HG02798 (cell line): ENCODE measurements around the gene OGFOD3.
"Not testable (repeated sequence)": the region's sequence is repeated elsewhere in the genome, so short reads cannot be mapped to it uniquely, and the experiment has no call there.

Experiments used
- ATAC-seq: cut with Tn5 transposase; IDR thresholded peaks from one replicate; pipeline ENCODE4 v1.9.1; 2021; ENCODE audit warnings: mild to moderate bottlenecking; ENCODE audit not compliant: unreplicated experiment, poor library complexity

Gene OGFOD3

DNA sequence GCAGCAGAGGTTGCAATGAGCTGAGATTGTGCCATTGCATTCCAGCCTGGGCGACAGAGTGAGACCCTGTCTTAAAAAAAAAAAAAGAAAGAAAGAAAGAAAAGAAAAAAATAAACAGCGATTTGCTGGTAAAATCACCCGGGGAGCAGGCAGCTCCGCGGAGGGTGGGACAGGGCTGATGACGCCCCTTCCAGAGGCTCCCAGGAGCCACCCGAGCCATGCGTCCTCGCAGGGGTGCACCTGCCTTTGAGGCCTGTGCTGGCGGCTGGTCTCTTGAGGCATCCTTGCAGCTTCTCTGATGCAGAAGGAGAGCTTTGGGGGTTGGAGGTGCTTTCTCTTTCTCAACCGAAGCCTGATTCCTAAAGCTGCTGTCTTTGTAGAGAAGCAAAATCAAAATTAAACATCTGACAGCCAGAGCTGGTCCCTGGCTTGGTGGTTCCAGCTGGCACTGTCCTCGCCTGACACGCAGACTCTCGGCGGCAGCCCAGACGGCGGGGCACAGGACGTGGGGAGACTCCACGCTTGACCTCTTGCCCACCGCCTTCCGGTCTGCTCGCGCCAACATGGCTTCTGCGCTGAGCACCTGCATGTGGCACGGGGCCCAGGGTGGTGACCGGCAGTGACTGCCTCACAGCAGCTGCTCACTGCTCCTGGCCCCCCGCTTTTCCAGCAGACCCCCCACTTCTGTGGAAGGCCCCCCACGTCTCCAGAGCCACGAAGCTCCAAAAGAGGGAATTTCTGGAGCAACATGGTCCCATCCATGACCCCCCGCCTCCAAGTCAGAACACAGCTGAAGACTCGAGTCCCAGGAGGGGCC lies 40.3 kb downstream of the OGFOD3 start:
- no peak for ATAC-seq

DNA sequence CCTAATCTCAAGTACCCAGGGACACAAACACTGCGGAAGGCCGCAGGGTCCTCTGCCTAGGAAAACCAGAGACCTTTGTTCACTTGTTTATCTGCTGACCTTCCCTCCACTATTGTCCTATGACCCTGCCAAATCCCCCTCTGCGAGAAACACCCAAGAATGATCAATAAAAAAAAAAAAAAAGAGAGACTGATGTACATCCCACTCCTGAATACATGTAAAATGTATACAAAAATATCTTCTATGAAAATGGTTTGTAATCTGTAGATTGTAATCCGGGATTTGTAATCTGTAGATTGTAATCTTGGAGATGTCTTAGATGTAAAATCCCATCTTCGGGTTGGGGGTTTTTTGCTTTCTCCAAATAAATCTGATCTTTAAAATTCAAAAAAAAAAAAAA lies 41.1 kb downstream of the OGFOD3 start:
- not testable (repeated sequence) for ATAC-seq

DNA sequence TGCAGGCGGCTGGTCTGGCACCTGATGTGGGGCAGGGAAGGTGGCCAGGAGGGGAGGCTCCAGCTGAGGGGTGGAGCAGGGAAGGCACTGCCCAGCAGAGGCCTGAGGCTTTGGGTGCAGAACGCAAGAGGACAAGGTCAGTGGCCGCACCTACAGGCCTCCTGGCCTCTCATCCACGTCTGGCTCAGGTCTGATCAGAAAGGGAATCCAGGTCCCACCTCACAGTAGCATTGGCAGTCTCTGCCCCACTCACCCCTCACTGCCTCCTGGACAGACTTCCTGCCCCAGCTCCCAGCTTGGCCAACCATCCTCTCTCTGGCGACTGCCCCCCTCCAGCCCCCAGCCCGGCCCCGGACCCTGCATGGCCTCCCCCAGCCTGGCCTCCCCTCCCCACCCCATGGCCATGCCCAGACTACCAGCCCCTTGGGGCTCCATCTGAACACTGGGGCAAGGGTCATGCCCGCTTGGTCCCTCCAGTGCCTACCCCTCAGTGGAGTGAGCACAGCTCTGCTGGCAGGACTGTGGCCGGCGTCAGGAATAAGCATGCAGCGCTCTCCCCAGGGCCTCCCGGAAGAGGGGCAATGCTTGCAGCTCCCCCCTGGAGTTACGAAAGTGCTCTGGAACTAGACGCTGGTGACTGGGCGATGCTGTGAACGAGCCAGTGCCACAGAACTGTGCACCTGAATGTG lies 42.2 kb downstream of the OGFOD3 start:
- no peak for ATAC-seq

DNA sequence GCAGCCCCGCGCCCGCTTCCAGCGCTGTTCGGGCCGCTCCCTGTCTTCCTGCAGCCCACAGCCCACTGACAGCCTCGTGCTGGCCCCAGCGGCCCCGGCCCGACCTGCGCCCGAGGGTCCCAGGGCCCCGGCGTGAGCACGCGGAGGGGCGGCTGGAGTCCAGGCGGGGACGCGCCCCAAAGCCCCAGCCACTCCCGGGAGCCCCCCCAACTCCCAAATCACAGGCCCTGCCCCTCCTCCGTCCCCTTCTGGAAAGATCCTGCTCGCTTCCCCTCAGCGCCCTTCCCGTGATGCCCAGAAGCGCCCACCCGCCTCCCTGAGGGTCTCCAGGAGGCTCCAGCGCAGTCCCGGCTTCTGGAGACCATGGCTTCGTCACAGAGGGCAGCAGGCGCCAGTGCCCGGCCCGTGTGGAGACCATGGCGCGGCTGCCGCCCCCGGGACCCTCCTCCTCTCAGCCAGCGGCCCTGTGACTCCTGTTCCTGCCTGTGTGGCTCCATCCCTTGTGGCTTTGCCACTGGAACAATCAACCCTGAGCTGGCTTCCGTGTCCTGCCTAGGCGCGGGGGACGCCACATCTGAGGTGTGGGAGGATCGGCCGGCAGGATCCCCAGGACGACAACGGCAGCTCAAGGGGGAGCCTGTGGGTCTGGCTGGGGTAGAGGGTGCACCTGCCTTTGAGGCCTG lies 42.9 kb downstream of the OGFOD3 start:
- no peak for ATAC-seq

DNA sequence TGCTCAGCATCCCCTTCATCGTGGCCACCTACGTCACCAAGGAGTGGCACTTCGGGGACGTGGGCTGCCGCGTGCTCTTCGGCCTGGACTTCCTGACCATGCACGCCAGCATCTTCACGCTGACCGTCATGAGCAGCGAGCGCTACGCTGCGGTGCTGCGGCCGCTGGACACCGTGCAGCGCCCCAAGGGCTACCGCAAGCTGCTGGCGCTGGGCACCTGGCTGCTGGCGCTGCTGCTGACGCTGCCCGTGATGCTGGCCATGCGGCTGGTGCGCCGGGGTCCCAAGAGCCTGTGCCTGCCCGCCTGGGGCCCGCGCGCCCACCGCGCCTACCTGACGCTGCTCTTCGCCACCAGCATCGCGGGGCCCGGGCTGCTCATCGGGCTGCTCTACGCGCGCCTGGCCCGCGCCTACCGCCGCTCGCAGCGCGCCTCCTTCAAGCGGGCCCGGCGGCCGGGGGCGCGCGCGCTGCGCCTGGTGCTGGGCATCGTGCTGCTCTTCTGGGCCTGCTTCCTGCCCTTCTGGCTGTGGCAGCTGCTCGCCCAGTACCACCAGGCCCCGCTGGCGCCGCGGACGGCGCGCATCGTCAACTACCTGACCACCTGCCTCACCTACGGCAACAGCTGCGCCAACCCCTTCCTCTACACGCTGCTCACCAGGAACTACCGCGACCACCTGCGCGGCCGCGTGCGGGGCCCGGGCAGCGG lies 43.6 kb downstream of the OGFOD3 start:
- ATAC-seq: no peak

DNA sequence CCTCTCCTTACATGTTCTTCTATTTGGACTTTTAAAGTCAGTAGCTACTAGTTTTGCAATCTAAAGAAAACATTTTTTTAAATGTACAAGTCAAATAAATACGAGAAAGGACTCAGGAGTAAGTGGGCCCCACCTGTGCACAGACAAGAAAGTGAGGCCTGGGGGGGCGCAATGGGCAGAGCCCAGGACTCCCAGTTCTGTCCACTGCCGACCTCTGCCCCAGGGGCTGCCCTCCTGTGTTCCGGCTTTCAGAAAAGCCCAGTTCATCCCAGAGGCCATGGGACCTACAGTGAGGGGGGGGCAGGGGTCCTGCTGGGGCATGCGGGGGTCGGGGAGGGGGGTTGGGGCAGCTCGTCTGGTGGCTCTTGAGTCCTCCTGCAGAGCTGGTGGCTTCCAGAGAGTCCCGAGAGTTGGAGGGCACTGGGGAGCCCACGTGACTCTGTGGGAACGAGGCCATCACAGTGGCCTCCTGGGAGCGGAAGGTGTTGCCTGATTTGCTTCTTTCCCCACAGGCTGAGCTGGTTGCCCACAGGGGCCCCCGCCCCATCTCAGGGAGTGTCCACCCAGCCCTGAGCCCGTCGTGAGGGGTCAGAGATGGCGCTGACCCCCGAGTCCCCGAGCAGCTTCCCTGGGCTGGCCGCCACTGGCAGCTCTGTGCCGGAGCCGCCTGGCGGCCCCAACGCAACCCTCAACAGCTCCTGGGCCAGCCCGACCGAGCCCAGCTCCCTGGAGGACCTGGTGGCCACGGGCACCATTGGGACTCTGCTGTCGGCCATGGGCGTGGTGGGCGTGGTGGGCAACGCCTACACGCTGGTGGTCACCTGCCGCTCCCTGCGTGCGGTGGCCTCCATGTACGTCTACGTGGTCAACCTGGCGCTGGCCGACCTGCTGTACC lies 44.4 kb downstream of the OGFOD3 start:
- ATAC-seq: no peak

DNA sequence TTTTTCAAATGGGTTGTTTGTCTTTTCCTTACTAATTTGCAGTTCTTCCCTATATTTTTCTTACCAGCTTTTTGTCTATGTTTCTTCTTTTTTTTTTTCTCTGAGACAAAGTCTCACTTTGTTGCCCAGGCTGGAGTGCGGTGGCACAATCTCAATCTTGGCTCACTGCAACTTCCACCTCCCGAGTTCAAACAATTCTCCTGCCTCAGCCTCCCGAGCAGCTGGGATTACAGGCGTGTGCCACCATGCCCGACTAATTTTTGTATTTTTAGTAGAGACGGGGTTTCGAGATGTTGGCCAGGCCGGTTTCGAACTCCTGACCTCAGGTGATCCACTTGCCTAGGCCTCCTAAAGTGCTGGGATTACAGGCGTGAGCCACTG lies 45.3 kb downstream of the OGFOD3 start:
- not testable (repeated sequence) for ATAC-seq

DNA sequence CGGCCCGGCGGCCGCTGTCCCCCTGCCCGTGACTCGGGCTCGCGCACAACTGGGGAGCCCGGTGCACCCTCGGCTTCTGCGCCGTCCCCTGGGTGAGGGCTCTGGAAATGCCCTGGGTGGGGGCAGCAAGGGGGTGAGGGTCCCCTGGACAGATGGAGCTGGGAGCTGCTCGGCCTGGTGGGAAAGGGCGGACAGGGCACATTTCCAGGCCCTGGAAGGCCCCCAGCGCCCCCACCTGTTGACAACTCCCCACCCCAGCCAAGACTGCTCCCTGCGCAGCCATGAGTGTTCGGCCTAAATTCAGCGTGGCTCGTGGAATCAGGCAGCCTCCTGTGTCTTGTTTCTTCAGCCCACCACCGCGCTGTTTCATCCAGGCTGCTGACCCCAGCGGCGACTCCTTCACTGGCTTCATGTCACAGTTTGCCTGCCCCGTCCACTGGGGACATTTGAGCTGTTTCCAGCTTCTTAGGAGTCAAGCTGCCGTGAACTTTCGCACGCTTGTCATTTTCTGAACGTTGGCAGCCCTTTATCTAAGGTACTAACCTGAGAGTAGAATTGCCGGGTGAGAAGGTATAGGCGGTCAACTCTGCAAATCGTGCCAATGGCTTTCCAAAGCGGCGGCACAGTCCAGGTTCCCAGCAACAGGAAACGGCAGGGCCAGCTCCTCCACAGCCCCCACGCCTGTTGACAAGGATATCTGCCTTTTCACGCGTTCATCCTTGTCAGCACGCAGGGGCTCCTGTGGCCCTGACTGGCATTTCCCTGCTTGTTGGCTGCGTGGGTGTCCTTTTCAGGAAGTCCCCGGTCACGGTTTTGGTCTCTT lies 45.9 kb downstream of the OGFOD3 start:
- no peak for ATAC-seq

DNA sequence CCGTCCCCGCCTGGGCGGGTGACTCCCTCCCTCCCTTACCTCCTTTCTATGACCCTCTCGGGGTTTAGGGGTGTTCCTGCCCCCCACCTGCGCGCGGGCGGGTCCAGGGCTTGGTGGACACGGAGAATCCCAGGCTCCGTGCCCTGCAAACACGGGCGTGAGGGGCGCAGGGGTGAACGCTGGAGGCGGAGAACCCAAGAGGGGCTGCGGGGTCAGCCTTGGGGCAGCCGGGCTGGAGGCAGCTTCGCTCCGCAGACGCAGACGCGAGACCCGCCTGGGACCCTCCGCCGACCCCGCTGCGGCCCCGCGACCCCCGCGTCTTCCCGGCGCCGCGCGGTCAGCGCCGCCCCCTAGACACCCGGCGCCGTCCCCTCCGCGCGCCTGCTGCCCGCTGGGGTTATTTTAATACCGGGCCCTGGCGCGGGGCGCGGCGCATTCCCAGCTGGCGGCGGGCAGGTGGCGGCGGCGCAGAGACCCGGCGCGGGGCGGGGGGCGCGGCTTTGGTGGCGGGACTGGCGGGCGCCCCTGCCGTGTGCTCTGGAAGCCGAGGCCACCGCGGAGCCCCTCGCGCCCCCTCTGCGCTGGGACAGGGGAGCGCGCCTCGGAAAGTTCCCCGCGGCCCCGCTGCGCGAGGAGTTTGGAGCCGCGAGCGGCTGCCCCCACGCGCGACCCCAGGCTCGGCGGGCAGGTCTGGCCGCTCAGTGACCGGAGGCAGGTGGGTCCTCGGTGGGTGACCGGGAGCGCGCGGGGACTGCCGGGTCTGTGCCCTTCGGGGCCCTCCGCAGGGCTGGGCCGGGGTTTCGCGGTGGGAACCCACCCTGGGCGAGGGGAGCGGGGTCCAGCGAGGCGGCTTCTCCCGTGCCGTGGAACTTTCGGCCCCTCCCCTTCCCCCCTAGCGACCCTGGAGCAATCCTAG lies 46.8 kb downstream of the OGFOD3 start, which contains the start of gene UTS2R:
Gene UTS2R (plus strand): TSS at position 433 of the 916 bp plus-strand sequence. CDS start 2,560 bp downstream, outside the sequence.
- no peak for ATAC-seq

DNA sequence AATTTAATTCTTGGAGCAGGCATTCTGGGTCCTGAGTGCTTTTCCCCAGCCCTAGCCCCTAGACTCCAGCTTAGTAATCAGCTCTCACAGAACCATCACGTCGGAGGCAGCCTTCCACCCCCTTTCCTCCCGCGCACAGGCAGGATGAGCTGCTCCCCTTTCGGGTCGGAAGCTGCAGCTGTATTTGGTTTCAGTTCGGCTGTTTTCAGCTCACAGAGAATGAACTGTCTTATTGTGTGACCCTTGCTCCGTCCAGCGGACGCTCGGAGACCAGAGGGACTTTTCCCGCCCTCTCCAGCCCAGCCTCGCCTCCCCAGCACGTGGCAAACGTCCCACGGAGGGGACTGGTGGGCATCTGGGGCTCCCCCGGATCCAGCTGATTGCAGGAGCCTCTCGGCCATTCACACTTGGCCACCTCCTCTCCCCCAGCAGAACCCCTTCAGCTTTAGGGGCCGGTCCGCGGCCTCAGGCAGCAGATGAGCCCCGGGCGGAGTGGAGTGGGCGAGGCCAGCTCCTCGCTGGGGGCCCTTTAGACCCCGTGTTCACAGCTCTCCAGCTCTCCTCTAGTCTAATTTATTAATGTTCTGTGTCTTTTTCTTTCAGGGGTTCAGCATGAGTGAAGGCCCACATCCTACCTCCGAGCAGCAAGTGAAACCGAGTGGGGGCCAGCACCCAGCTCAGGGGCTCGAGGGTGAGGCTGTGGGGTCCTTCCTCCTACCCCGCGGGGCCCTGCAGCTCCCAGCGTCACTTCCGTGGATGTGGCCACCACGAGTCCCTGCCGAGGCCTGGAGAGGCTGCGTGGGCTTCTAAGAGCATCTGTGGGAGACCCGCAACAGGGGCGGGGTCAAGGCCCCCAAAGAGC lies 47.7 kb downstream of the OGFOD3 start:
- no peak for ATAC-seq

DNA sequence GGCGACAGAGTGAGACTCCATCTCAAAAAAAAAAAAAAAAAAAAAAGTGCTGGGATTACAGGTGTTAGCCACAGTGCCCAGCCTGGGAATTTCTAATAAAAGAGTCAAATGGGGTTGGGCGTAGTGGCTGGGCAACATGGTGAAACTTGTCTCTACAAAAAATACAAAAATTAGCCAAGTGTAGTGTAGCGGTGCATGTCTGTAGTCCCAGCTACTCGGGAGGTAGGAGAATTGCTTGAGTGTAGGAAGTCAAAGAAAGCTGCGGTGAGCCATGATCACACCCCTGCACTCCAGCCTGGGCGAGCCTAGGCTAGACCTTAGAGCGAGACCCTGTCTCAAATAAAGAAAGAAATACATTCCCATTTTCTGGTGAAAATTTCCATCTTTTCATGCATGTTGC lies 49.2 kb downstream of the OGFOD3 start:
- ATAC-seq: no peak

DNA sequence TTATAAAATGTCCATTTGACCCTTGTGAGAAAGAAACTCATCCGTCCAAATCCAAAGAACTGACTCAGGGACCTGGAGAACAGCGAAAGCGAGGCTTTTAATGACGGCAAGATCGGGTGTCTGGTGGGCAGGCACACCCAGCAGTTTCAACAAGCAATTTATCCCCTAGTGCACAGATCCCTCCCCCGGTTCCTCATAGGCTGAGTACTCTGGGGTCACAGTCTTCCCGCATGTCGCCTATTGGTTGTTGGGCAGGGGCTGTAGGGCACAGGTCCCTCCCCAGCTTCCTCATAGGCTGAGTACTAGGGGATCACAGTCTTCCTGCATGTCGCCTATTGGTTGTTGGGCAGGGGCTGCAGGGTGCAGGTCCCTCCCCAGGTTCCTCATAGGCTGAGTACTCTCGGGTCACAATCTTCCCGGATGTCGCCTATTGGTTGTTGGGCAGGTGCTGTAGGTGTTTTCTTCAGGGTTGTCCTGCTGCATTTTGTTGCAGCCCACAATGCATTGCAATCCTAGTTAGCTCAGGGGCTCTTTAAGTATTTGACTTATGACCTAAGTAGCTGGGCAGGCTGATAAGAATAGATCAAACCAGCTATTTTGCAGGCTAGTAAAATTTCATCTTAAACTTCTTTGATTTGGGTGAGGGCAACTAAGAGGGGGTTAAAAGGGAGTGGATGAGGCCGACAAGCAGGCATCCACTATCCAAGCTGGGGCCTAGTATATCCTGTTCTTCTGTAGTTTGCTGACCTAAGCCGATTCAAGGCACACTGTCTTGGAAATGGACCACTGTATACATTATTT lies 50.5 kb downstream of the OGFOD3 start:
- ATAC-seq: no peak

DNA sequence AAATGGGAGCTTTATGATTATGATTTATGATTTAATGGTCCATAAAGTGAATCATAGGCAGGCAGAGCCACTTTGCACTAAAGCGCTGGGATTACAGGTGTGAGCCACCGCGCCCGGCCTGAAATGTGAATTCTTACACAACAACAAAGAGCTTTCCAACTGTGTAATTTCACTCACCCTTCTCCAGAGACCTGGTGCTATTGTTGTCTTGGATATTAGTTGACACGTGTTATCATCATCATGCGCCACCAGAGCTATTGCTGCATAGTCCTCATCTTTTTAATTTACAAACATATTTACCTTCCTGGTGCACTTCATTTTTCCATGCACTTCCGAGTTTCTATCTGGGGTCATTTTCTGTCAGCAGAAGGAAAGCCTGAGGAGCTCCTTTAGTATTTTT lies 51.6 kb downstream of the OGFOD3 start:
- no peak for ATAC-seq

DNA sequence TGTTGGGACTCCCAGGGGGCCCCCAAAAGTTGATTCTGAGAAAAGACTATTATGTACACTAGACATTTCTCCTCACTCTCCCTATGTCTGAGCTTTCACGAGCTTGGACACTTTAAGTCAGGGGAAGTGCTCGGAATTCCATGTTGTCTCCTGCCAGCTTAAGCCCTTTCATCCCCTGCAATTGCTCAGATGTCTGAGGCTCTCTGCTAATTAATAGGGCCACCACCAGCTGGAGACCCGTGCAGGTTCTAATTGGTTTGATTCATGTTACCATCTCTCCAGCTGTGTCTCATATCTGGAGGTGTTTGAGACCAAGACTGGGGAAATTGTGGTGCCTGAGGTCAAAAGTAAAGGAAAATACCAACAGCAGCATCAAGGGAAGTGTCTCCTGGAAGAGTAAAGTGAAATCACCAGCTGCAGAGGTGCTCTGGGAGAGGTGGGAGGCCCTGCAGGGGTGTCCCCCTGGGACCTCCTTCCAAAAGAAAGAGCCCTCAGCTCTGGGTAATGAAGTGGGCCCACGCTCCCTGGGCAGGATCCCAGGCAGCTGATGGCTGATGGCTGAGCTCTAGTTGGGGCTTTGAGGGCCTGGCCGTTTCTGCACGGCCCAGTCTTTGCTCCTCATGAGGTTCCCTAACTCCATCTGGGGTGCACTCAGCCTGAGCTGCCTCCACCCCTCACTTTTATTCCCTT lies 52.6 kb downstream of the OGFOD3 start:
- no peak for ATAC-seq

DNA sequence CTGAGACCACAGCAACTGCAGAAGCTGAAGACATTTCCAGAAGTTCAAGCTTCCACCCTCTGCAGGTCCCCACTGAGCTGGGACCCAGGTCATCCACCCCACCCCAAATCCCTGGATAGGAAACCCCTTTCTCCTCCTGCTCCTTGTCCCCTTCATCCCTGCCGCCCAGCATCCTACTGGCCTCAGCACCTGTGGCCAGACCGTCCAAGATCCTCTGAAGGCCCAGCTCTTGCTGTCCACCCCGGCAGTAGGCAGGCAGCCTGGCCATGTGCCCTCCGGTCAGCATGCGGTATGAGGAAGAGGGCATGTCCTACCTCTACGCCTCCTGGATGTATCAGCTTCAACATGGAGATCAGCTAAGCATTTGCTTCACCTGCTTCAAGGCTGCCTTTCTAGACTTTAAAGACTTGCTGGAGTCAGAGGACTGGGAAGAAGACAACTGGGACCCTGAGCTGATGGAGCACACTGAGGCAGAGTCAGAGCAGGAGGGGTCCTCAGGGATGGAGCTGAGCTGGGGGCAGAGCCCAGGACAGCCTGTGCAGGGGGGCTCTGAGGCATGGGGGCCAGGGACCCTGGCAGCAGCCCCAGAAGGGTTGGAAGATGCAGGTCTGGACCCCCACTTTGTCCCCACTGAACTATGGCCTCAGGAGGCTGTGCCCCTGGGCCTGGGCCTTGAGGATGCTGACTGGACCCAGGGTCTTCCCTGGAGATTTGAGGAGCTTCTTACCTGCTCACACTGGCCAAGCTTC lies 56.3 kb downstream of the OGFOD3 start:
- ATAC-seq: no peak
